Esophagus muscularis mucosa (tissue), 4 donors: Measurements from ENCODE around the gene GNMT. TPM values are rescaled to one million over a fixed set of nuclear protein-coding genes. Genes with fewer than 3 reads are reported as not detected.
A peak's percentile ranks its signal among the peaks of the same experiment; 100 is the strongest.

Experiments
- DNase-seq: peaks from one replicate; pipeline ENCODE4 v3.0.0-alpha.2; 2017; ENCODE audit errors: extremely low spot score
- H3K27ac ChIP-seq, 4 donors: fragments of 200-600 bp; sonication (generic); replicated peaks in 1 of 4; 1 replicate in 3 of 4; 2 replicates in 1 of 4; pipeline ENCODE4 v1.5.1; 2016 to 2019; ENCODE audit warnings: mild to moderate bottlenecking in 1 of 4
- H3K27me3 ChIP-seq, 4 donors: fragments of 200-600 bp; sonication (generic); one replicate each; pipeline versions ENCODE4 v1.5.1 to v1.6.0; 2016 to 2019
- H3K36me3 ChIP-seq, 4 donors: fragments of 200-600 bp; sonication (generic); one replicate each; pipeline ENCODE4 v1.5.1; 2016 to 2019
- H3K4me1 ChIP-seq, 4 donors: fragments of 200-600 bp; sonication (generic); one replicate each; pipeline ENCODE4 v1.5.1; 2016 to 2019
- H3K4me3 ChIP-seq, 4 donors: fragments of 200-600 bp; sonication (generic); 1 replicate in 2 of 4; 2 replicates in 2 of 4; pipeline ENCODE4 v1.5.1; 2016 to 2019; ENCODE audit warnings: mild to moderate bottlenecking in 4 of 4, moderate library complexity in 1 of 4
- H3K9me3 ChIP-seq, 4 donors: fragments of 200-600 bp; sonication (generic); 1 replicate in 3 of 4; 2 replicates in 1 of 4; pipeline ENCODE4 v1.5.1; 2016 to 2019
- CTCF ChIP-seq, 3 experiments: fragments of 200-600 bp in 2 of 3; fragments of 450-650 bp in 1 of 3; sonication (generic) in 2 of 3; IDR thresholded peaks; one replicate each; pipeline ENCODE4 v1.5.1; 2017 to 2019; ENCODE audit warnings: antibody characterized with exemption in 3 of 3, mild to moderate bottlenecking in 2 of 3, moderate library complexity in 1 of 3
- EP300 ChIP-seq: sonication (generic); formaldehyde crosslinking; IDR thresholded peaks from one replicate; pipeline ENCODE4 v1.6.1; 2017; ENCODE audit warnings: antibody characterized with exemption
- POLR2A ChIP-seq: fragments of 450-650 bp; IDR thresholded peaks from one replicate; pipeline ENCODE4 v1.6.1; 2017; ENCODE audit warnings: antibody characterized with exemption, moderate library complexity, mild to moderate bottlenecking, low read depth
- POLR2AphosphoS5 ChIP-seq, 2 donors: sonication (generic); formaldehyde crosslinking; IDR thresholded peaks; one replicate each; pipeline ENCODE4 v1.6.1; 2017; ENCODE audit warnings: antibody characterized with exemption in 2 of 2
- WGBS: methylation state at CpG from one replicate; pipeline ENCODE4 v1.1.5; 2018; 5-methylcytosine and 5-hydroxymethylcytosine counted together
- intact Hi-C: fragments of 100-400 bp; cut with DNase I; formaldehyde crosslinking; loops from one replicate; pipeline ENCODE4 v1.15.1; 2023
- total RNA-seq, 4 donors: library from RNA; depleted of rRNA; stranded (reverse); fragments of >200 nt; gene quantifications; one replicate each; pipeline versions ENCODE4 v1.1.0 to v1.2.1, GENCODE V29; 2016

Gene GNMT
- total RNA-seq, 4 donors from 2014 or later = 2.3 to 4.5 (median 3.6) TPM; not detected in 1

- no peak for TF ChIP-seq CTCF (IDR thresholded peaks at IDR 0.05)
- TF ChIP-seq POLR2AphosphoS5 (IDR thresholded peaks at IDR 0.05) = peak; percentile 76 to 78
- peak; percentile 32 for TF ChIP-seq POLR2A
- TF ChIP-seq EP300 = no peak
- Histone ChIP-seq H3K27ac (peak within 1 kb of the TSS; percentile 87 to 97 (median 90)), H3K27me3 (peaks cover 0 to 17% (median 0%) of the 10 kb centered on the region in 4 donors), H3K36me3 (peaks cover 0 to 9% (median 6%) of the 10 kb centered on the region in 4 donors), H3K4me1 (peaks cover 14 to 46% (median 45%) of the 10 kb centered on the region in 4 donors), H3K9me3 (no peaks in the 10 kb centered on the region), H3K4me3 (peak within 1 kb of the TSS; percentile 66 to 87 (median 78))
- WGBS = under 1% methylated on average over 24 of the region's 63 CpGs
- intact Hi-C loops = loop anchor here (5.0 kb wide), 1 partner anchor 58 kb away; no protein-coding TSS in a partner anchor
- peak; percentile 98 for DNase-seq
Observed at GRCh38 chr6:42928986-42929820, 31.4 kb upstream of the GNMT start, which contains the start of gene CNPY3. TSS of gene CNPY3 (plus strand) at chr6:42929480. CDS start at chr6:42929571, 91 bp downstream.

GRCh38 chr6:42929821-42930360 is 30.7 kb upstream of the GNMT start:
- peak overlapping the region; percentile 87 to 97 (median 90) for H3K27ac ChIP-seq
- DNase-seq = no peak
- peaks cover 14 to 46% (median 45%) of the 10 kb centered on the region in 4 donors for H3K4me1 ChIP-seq
- H3K4me3 ChIP-seq = peak overlapping the region; percentile 66 to 87 (median 78)
- intact Hi-C loops = loop anchor here (5.0 kb wide), 1 partner anchor 57 kb away; no protein-coding TSS in a partner anchor
- H3K9me3 ChIP-seq = no peaks in the 10 kb centered on the region
- WGBS = under 1% methylated on average over 16 of the region's 16 CpGs
- TF ChIP-seq EP300 (no peak), POLR2A (no peak), CTCF (IDR thresholded peaks at IDR 0.05) (no peak), POLR2AphosphoS5 (IDR thresholded peaks at IDR 0.05) (no peak)
- peaks cover 0 to 16% (median 12%) of the 10 kb centered on the region in 4 donors for H3K36me3 ChIP-seq
- H3K27me3 ChIP-seq = peaks cover 0 to 11% (median 0%) of the 10 kb centered on the region in 4 donors

- no peaks in the 10 kb centered on the region for H3K9me3 ChIP-seq
- no peak for TF ChIP-seq CTCF (IDR thresholded peaks at IDR 0.05)
- TF ChIP-seq EP300 = no peak
- no peak for TF ChIP-seq POLR2AphosphoS5 (IDR thresholded peaks at IDR 0.05)
- no peak for TF ChIP-seq POLR2A
- intact Hi-C loops = no loop called here
- peaks cover 14 to 46% (median 45%) of the 10 kb centered on the region in 4 donors for H3K4me1 ChIP-seq
- H3K27ac ChIP-seq = peak overlapping the region in 2 of 4 donors; percentile 27 to 97
- WGBS = 71% methylated on average over 3 of the region's 3 CpGs
- H3K4me3 ChIP-seq = no peak overlapping the region
- peaks cover 13 to 39% (median 38%) of the 10 kb centered on the region in 4 donors for H3K36me3 ChIP-seq
- no peak for DNase-seq
- no peaks in the 10 kb centered on the region for H3K27me3 ChIP-seq
Observed at GRCh38 chr6:42932412-42932811, 28.1 kb upstream of the GNMT start.

GRCh38 chr6:42933205-42933604 is 27.3 kb upstream of the GNMT start:
- H3K9me3 ChIP-seq = no peaks in the 10 kb centered on the region
- WGBS = 45% methylated on average over 3 of the region's 3 CpGs
- no peak overlapping the region for H3K4me3 ChIP-seq
- no peak for DNase-seq
- no peaks in the 10 kb centered on the region for H3K27me3 ChIP-seq
- intact Hi-C loops = no loop called here
- peaks cover 13 to 47% (median 46%) of the 10 kb centered on the region in 4 donors for H3K36me3 ChIP-seq
- H3K27ac ChIP-seq = peak overlapping the region in 1 of 4 donors; percentile 3
- peaks cover 14 to 43% (median 41%) of the 10 kb centered on the region in 4 donors for H3K4me1 ChIP-seq
- TF ChIP-seq CTCF (IDR thresholded peaks at IDR 0.05) (no peak), POLR2AphosphoS5 (IDR thresholded peaks at IDR 0.05) (no peak), EP300 (no peak), POLR2A (no peak)
